ENCODE results near the gene ZCRB1. TPM values are rescaled to one million over a fixed set of nuclear protein-coding genes. Genes with fewer than 3 reads are reported as not detected.

ZCRB1 gene
- total and polyA plus RNA-seq, 2 of the 4 experiments (the other 2 are of a cell fraction) = 19.7 to 28.1 TPM

DNA sequence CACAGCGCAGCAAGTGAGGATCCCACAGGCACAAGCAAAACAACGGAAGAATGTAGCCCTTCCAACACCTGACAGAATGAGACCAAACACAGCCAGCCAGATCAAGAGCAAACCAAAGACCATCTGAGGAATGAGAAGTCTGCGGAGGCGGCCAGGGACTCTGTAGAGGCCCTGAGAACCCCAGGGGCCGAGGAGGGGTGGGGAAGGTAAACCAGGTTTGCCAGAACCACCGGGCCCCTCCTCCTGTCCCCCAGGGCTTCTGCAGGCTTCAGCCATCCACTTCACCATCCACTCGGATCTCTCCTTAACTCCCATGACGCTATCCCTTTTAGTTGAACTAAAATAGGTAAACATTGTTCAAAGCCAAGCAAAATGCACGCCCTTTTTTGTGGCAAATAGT is 37.4 kb downstream of the ZCRB1 start:
- Histone ChIP-seq H3K56ac (ENCODE audit: extremely low read depth, insufficient read depth, low read length) (no peak overlapping the region), H2AFZ (replicated peaks; ENCODE audit: low read length, poor library complexity) (no peak overlapping the region), H3K9me1 (ENCODE audit: insufficient read depth, low read length) (no peaks in the 10 kb centered on the region), H3K9me3 (ENCODE audit: control insufficient read depth, insufficient read depth, low read length) (no peaks in the 10 kb centered on the region), H4K20me1 (ENCODE audit: insufficient read depth, low read length) (no peaks in the 10 kb centered on the region), H2BK5ac (ENCODE audit: low read depth, low read length, poor library complexity, severe bottlenecking) (no peak overlapping the region), H3K4me1 (ENCODE audit: control insufficient read depth, insufficient read depth, low read length) (no peaks in the 10 kb centered on the region), H3K36me3 (ENCODE audit: control insufficient read depth, insufficient read depth, low read length) (no peaks in the 10 kb centered on the region), H4K8ac (ENCODE audit: low read depth in 2 of 2, low read length in 2 of 2) (no peak overlapping the region), H2BK120ac (ENCODE audit: low read depth, low read length) (no peak overlapping the region), H2BK20ac (ENCODE audit: low read depth, low read length) (no peak overlapping the region), H3K4me2 (ENCODE audit: low read depth, low read length) (no peak overlapping the region), H4K91ac (ENCODE audit: insufficient read depth, low read depth, low read length) (no peak overlapping the region), H4K5ac (ENCODE audit: low read depth, low read length) (no peak overlapping the region), H3K79me1 (ENCODE audit: low read depth in 1 of 2, low read length in 2 of 2) (no peaks in the 10 kb centered on the region), H2AK5ac (ENCODE audit: low read depth, low read length) (no peak overlapping the region), H3K14ac (replicated peaks; ENCODE audit: low read depth, low read length) (no peak overlapping the region), H3K27ac (ENCODE audit: insufficient read depth, low read length) (no peak overlapping the region), H3K27me3 (ENCODE audit: control insufficient read depth, insufficient read depth, low read length) (peaks cover 2% of the 10 kb centered on the region; the same call in 1 of the 2 replicates), H3K23ac (ENCODE audit: low read depth, low read length) (no peak overlapping the region), H3K4me3 (ENCODE audit: insufficient read depth, low read depth, low read length) (no peak overlapping the region), H3K9ac (ENCODE audit: low read depth, low read length) (no peak overlapping the region), H3K4ac (ENCODE audit: low read depth, low read length) (no peak overlapping the region), H2AK9ac (replicated peaks; ENCODE audit: low read depth, low read length, poor library complexity) (no peak overlapping the region), H3K18ac (ENCODE audit: low read depth, low read length) (no peak overlapping the region), H2BK15ac (ENCODE audit: low read depth, low read length) (no peak overlapping the region)
- no peak for TF ChIP-seq NFE2L2 (IDR thresholded peaks at IDR 0.05; ENCODE audit: low read depth, low read length)
- no peak for TF ChIP-seq MXI1 (IDR thresholded peaks at IDR 0.05; ENCODE audit: borderline replicate concordance, low read depth, low read length)
- no peak for TF ChIP-seq CHD1 (IDR thresholded peaks at IDR 0.05; ENCODE audit: low read depth, low read length)
- TF ChIP-seq BHLHE40 (IDR thresholded peaks at IDR 0.05; ENCODE audit: low read depth, low read length) = no peak
- TF ChIP-seq POLR2A (IDR thresholded peaks at IDR 0.05; ENCODE audit: low read depth, low read length) = no peak
- no peak for TF ChIP-seq FOS (IDR thresholded peaks at IDR 0.05; ENCODE audit: low read depth, low read length)
- TF ChIP-seq, protein P1, sequence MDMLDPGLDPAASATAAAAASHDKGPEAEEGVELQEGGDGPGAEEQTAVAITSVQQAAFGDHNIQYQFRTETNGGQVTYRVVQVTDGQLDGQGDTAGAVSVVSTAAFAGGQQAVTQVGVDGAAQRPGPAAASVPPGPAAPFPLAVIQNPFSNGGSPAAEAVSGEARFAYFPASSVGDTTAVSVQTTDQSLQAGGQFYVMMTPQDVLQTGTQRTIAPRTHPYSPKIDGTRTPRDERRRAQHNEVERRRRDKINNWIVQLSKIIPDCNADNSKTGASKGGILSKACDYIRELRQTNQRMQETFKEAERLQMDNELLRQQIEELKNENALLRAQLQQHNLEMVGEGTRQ (IDR thresholded peaks at IDR 0.05; ENCODE audit: low read depth, low read length) = no peak
- POLR2A ChIA-PET (ENCODE audit: unreplicated experiment) = no interaction called here
- in situ Hi-C loops (cut with MboI; ENCODE audit: low sequenced_read_pairs) (no loop called here), intact Hi-C loops (cut with micrococcal nuclease) (no loop called here), dilution Hi-C loops (cut with HindIII; ENCODE audit: low sequenced_read_pairs, unreplicated experiment) (no loop called here)
- CTCF ChIA-PET = no interaction called here
- DNase-seq (no peak), ATAC-seq (ENCODE audit: low read depth) (no peak)
- BruUV-seq (replicated peaks) = no TSS peak
- WGBS, 2 experiments (ENCODE audit: extremely low coverage in 2 of 2, insufficient read length in 1 of 2) = no CpG with 5 or more reads among the region's 9 CpGs

Data from IMR-90 (cell line).